ENCODE data around the gene ALPI.

DNA sequence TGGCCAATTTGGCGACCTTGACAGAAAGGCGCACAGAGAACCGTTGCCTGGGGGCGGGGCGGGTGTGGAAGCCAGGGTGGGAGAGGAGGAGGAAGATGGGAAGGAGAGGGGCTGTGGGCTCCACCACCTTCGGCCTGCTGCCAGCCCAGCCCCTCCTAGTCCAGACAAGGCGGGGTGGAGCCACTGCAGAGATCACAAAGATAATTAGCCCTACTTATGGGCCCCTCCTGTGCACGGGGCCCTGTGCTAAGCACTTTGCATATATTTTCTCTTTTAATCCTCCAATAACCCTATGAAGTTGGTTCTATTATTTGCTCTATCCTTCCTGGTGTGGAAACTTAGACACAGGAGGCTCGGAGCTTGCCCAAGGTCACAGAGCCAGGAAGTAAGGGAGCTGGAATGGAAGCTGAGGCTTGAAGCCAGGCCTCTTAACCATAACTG is 45.4 kb downstream of the ALPI start:
- no peak for TF ChIP-seq POLR2AphosphoS5 (IDR thresholded peaks at IDR 0.05; ENCODE audit: borderline replicate concordance, low read depth, low read length)
- TF ChIP-seq EZH2 (IDR thresholded peaks at IDR 0.05), result no peak
